H1 (cell line): ENCODE results near the gene KCTD16. TPM values are rescaled to one million over a fixed set of nuclear protein-coding genes. Genes with fewer than 3 reads are reported as not detected.

Experiments
- CTCF ChIA-PET: fragments of 300-600 bp; sonication (Branson Sonifier 250); formaldehyde crosslinking; loops from one replicate; lab custom pipeline; 2021; ENCODE audit not compliant: partially characterized antibody; lab: Charles Lee
- POLR2A ChIA-PET: fragments of 300-600 bp; sonication (Branson Sonifier 250); formaldehyde crosslinking; loops from one replicate; lab custom pipeline; 2021; ENCODE audit warnings: inconsistent platforms; ENCODE audit not compliant: partially characterized antibody; lab: Charles Lee
- DNase-seq, 2 experiments: peaks; one replicate each; pipeline versions ENCODE4 v3.0.0 to v3.0.0-alpha.2; 2010 to 2022; ENCODE audit warnings: low spot score in 2 of 2, low read depth in 1 of 2, mixed read lengths in 1 of 2
- FAIRE-seq: peaks from 2 replicates; lab custom pipeline; 2011; peaks lifted over from hg19 to GRCh38; lab: Jason Lieb, UNC
- H2AFZ ChIP-seq: 2 replicates; pipeline ENCODE4 v1.8.1; 2012; ENCODE audit warnings: low read length, inconsistent platforms
- H2AK5ac ChIP-seq: 2 replicates; pipeline ENCODE4 v1.6.1; 2013; ENCODE audit warnings: low read depth, low read length
- H2BK120ac ChIP-seq: replicated peaks from 2 replicates; pipeline ENCODE3; 2013; ENCODE audit warnings: low read depth, low read length, inconsistent platforms
- H2BK12ac ChIP-seq: 2 replicates; pipeline ENCODE4 v1.6.1; 2013; ENCODE audit warnings: low read depth, low read length
- H2BK15ac ChIP-seq: 2 replicates; pipeline ENCODE4 v1.6.1; 2013; ENCODE audit warnings: low read length
- H2BK20ac ChIP-seq: 2 replicates; pipeline ENCODE4 v1.6.1; 2013; ENCODE audit warnings: low read length
- H2BK5ac ChIP-seq: 2 replicates; pipeline ENCODE4 v1.6.1; 2013; ENCODE audit warnings: low read depth, low read length
- H3K14ac ChIP-seq: 2 replicates; pipeline ENCODE4 v1.6.1; 2013; ENCODE audit warnings: inconsistent platforms; ENCODE audit not compliant: insufficient read length
- H3K18ac ChIP-seq: 2 replicates; pipeline ENCODE4 v1.6.1; 2013; ENCODE audit warnings: low read length; ENCODE audit errors: extremely low read depth
- H3K23ac ChIP-seq: 2 replicates; pipeline ENCODE4 v1.6.1; 2013; ENCODE audit warnings: inconsistent platforms; ENCODE audit not compliant: insufficient read length
- H3K23me2 ChIP-seq: 2 replicates; pipeline ENCODE4 v1.6.1; 2013; ENCODE audit warnings: low read depth, low read length
- H3K27ac ChIP-seq: 2 replicates; pipeline ENCODE4 v1.6.1; 2011; ENCODE audit warnings: low read depth, low read length, inconsistent platforms
- H3K27me3 ChIP-seq, 4 experiments: replicated peaks in 1 of 4; 1 replicate in 1 of 4; 2 replicates in 3 of 4; pipeline versions ENCODE4 v1.6.1 to v1.8.1; 2011 to 2013; ENCODE audit warnings: low read length in 3 of 4, mild to moderate bottlenecking in 3 of 4, inconsistent platforms in 2 of 4, mixed read lengths in 2 of 4, moderate library complexity in 1 of 4; ENCODE audit not compliant: control insufficient read depth in 3 of 4, insufficient read depth in 3 of 4; ENCODE audit errors: extremely low read depth in 1 of 4
- H3K36me3 ChIP-seq, 4 experiments: 2 replicates each; pipeline versions ENCODE4 v1.6.1 to v1.8.1; 2011 to 2013; ENCODE audit warnings: mild to moderate bottlenecking in 4 of 4, low read length in 3 of 4, moderate library complexity in 2 of 4, control low read depth in 1 of 4, inconsistent platforms in 1 of 4; ENCODE audit not compliant: insufficient read depth in 4 of 4, control insufficient read depth in 2 of 4
- H3K4ac ChIP-seq: replicated peaks from 2 replicates; pipeline ENCODE3; 2013; ENCODE audit warnings: low read length, low read depth, mixed read lengths, inconsistent platforms; ENCODE audit not compliant: insufficient read length
- H3K4me1 ChIP-seq, 4 experiments: replicated peaks in 1 of 4; 1 replicate in 1 of 4; 2 replicates in 3 of 4; pipeline versions ENCODE4 v1.6.1 to v1.8.1; 2011 to 2013; ENCODE audit warnings: low read length in 3 of 4, inconsistent platforms in 2 of 4, mixed read lengths in 1 of 4; ENCODE audit not compliant: insufficient read depth in 4 of 4, control insufficient read depth in 3 of 4
- H3K4me2 ChIP-seq, 2 experiments: 2 replicates each; pipeline versions ENCODE4 v1.6.1 to v1.8.1; 2011 to 2013; ENCODE audit warnings: low read depth in 2 of 2, low read length in 2 of 2, control low read depth in 1 of 2, inconsistent platforms in 1 of 2, mild to moderate bottlenecking in 1 of 2; ENCODE audit not compliant: insufficient read depth in 1 of 2
- H3K4me3 ChIP-seq, 4 experiments: fragments of 200-600, 300-600 bp in 1 of 4; sonication (generic), shearing (Covaris generic), sonication (Bioruptor Twin) in 1 of 4; 2 replicates each; pipeline versions ENCODE4 v1.5.1 to v1.8.1; 2011 to 2016; ENCODE audit warnings: low read length in 4 of 4, low read depth in 3 of 4, control low read depth in 2 of 4, inconsistent platforms in 2 of 4, mild to moderate bottlenecking in 2 of 4, mixed read lengths in 1 of 4, moderate library complexity in 1 of 4; ENCODE audit not compliant: insufficient read depth in 2 of 4; ENCODE audit errors: extremely low read depth in 1 of 4
- H3K56ac ChIP-seq: replicated peaks from 2 replicates; pipeline ENCODE3; 2013; ENCODE audit warnings: low read depth, mild to moderate bottlenecking, mixed read lengths, low read length, inconsistent platforms; ENCODE audit not compliant: insufficient read length
- H3K79me1 ChIP-seq: 2 replicates; pipeline ENCODE4 v1.6.1; 2013; ENCODE audit warnings: low read depth, low read length, control low read depth
- H3K79me2 ChIP-seq, 2 experiments: 2 replicates each; pipeline versions ENCODE4 v1.6.1 to v1.8.1; 2012 to 2013; ENCODE audit warnings: low read length in 2 of 2, mild to moderate bottlenecking in 2 of 2, inconsistent platforms in 1 of 2; ENCODE audit not compliant: insufficient read depth in 2 of 2, control insufficient read depth in 1 of 2
- H3K9ac ChIP-seq, 4 experiments: replicated peaks in 1 of 4; 1 replicate in 1 of 4; 2 replicates in 3 of 4; pipeline versions ENCODE4 v1.6.1 to v1.8.1; 2011 to 2013; ENCODE audit warnings: low read depth in 3 of 4, low read length in 3 of 4, control low read depth in 2 of 4, mild to moderate bottlenecking in 2 of 4, moderate library complexity in 2 of 4, inconsistent platforms in 1 of 4; ENCODE audit errors: extremely low read depth in 1 of 4
- H3K9me3 ChIP-seq, 2 experiments: 2 replicates each; pipeline versions ENCODE4 v1.6.1 to v1.8.1; 2012 to 2013; ENCODE audit warnings: mild to moderate bottlenecking in 2 of 2, moderate library complexity in 2 of 2, control low read depth in 1 of 2, inconsistent platforms in 1 of 2, low read depth in 1 of 2, low read length in 1 of 2, mixed read lengths in 1 of 2; ENCODE audit not compliant: insufficient read depth in 2 of 2
- H4K20me1 ChIP-seq, 2 experiments: replicated peaks in 1 of 2; 2 replicates each; pipeline versions ENCODE3 to v1.8.1; 2011 to 2013; ENCODE audit warnings: inconsistent platforms in 2 of 2, low read length in 2 of 2, mild to moderate bottlenecking in 1 of 2; ENCODE audit not compliant: insufficient read depth in 2 of 2, control insufficient read depth in 1 of 2
- H4K5ac ChIP-seq: 2 replicates; pipeline ENCODE4 v1.6.1; 2013; ENCODE audit warnings: low read length, low read depth, mixed read lengths, inconsistent platforms; ENCODE audit not compliant: insufficient read length
- H4K8ac ChIP-seq: 2 replicates; pipeline ENCODE4 v1.8.0; 2013; ENCODE audit warnings: mild to moderate bottlenecking, moderate library complexity, low read length, inconsistent platforms; ENCODE audit not compliant: insufficient read depth; ENCODE audit errors: extremely low read depth
- H4K91ac ChIP-seq: replicated peaks from 2 replicates; pipeline ENCODE3; 2013; ENCODE audit warnings: low read length, mixed read lengths, inconsistent platforms; ENCODE audit not compliant: insufficient read length
- ATF2 ChIP-seq: IDR thresholded peaks from 2 replicates; pipeline ENCODE4 v1.6.1; 2012; ENCODE audit warnings: low read length, inconsistent platforms
- ATF3 ChIP-seq: IDR thresholded peaks from 2 replicates; pipeline ENCODE4 v1.6.1; 2011; ENCODE audit warnings: low read depth, mild to moderate bottlenecking, low read length; ENCODE audit not compliant: insufficient read depth
- CBX5 ChIP-seq: fragments of 300-800, 300-1000 bp; sonication (generic); IDR thresholded peaks from 2 replicates; pipeline ENCODE4 v1.7.1; 2016; ENCODE audit warnings: antibody characterized with exemption, low read length, low read depth
- EZH2 ChIP-seq: fragments of 200-600 bp; sonication (generic); IDR thresholded peaks from 2 replicates; pipeline ENCODE4 v1.7.1; 2012; ENCODE audit warnings: low read depth, mild to moderate bottlenecking, moderate library complexity, low read length, inconsistent platforms; ENCODE audit not compliant: severe bottlenecking
- GTF2F1 ChIP-seq: IDR thresholded peaks from 2 replicates; pipeline ENCODE4 v1.6.1; 2012; ENCODE audit warnings: low read depth, low read length, improper control_type of control experiment, borderline replicate concordance
- KDM4A ChIP-seq: IDR thresholded peaks from one replicate; pipeline ENCODE4 v1.7.1; 2012; ENCODE audit warnings: low read depth, mild to moderate bottlenecking, moderate library complexity, low read length, inconsistent platforms; ENCODE audit not compliant: severe bottlenecking
- MAFK ChIP-seq: IDR thresholded peaks from 2 replicates; pipeline ENCODE4 v1.6.1; 2012; ENCODE audit warnings: low read depth, mild to moderate bottlenecking, improper control_type of control experiment, low read length
- MAX ChIP-seq: IDR thresholded peaks from 2 replicates; pipeline ENCODE4 v1.6.1; 2012; ENCODE audit warnings: inconsistent platforms
- RFX5 ChIP-seq: IDR thresholded peaks from 2 replicates; pipeline ENCODE4 v1.6.1; 2011; ENCODE audit warnings: low read depth, low read length, improper control_type of control experiment, borderline replicate concordance
- SIRT6 ChIP-seq: IDR thresholded peaks from one replicate; pipeline ENCODE4 v1.7.1; 2012; ENCODE audit warnings: low read length, inconsistent platforms
- SP1 ChIP-seq: IDR thresholded peaks from 2 replicates; pipeline ENCODE4 v1.6.1; 2011; ENCODE audit warnings: low read depth, low read length
- TBP ChIP-seq: IDR thresholded peaks from 2 replicates; pipeline ENCODE4 v1.6.1; 2011; ENCODE audit warnings: low read depth, low read length, improper control_type of control experiment
- WGBS, 2 experiments: shearing (Covaris generic) in 1 of 2; methylation state at CpG; one replicate each; pipeline versions ENCODE4 v1.1.6 to v1.1.7; 2013 to 2015; ENCODE audit warnings: low lambda C conversion rate in 2 of 2, mixed read lengths in 2 of 2, inconsistent platforms in 1 of 2, low coverage in 1 of 2, missing lambda C conversion rate in 1 of 2; ENCODE audit not compliant: insufficient replicate concordance in 2 of 2, insufficient coverage in 1 of 2, insufficient read length in 1 of 2; ENCODE audit errors: extremely low coverage in 1 of 2, missing lambda C conversion rate in 1 of 2; 5-methylcytosine and 5-hydroxymethylcytosine counted together
- polyA plus RNA-seq, 7 experiments: library from polyadenylated mRNA; depleted of rRNA in 3 of 7; stranded (reverse) in 5 of 7; unstranded in 2 of 7; fragments of >200 nt in 5 of 7; fragments of 200-250 nt in 2 of 7; gene quantifications; 1 replicate in 5 of 7; 2 replicates in 1 of 7; 4 replicates in 1 of 7; pipeline versions ENCODE4 v1.2.1 to v1.2.3, GENCODE V29; 2011 to 2013; ENCODE audit warnings: missing spikeins in 2 of 7, mixed read lengths in 2 of 7
- total RNA-seq: library from RNA; stranded (reverse); fragmentation: NEBNext Ultra II Directional; extraction: Animal tissue kit (Norgen Biotek cat#: 25700); gene quantifications from 2 replicates; pipeline ENCODE4 v1.2.1, GENCODE V29; 2021

Gene KCTD16
- total and polyA plus RNA-seq, 2 of the 8 experiments (the other 6 are each of a cell fraction or from before 2014, with no cell fraction given), result 0.03 to 0.24 TPM

GRCh38 chr5:144405991-144406390, 235.3 kb downstream of the KCTD16 start:
- H3K4me1 ChIP-seq, result no peaks in the 10 kb centered on the region
- no peak overlapping the region for H3K18ac ChIP-seq
- no peak overlapping the region for H2BK15ac ChIP-seq
- ChIA-PET CTCF (interaction anchor here (1.0 to 1.9 kb wide), 3 partner anchors 10 to 16 kb away, joined by 4 to 7 read pairs (median 6); no protein-coding TSS in a partner anchor), POLR2A (no interaction called here)
- DNase-seq (no peak), FAIRE-seq (no peak)
- H3K9me3 ChIP-seq, result no peaks in the 10 kb centered on the region
- H3K9ac ChIP-seq, result no peak overlapping the region
- no peak overlapping the region for H3K27ac ChIP-seq
- H3K14ac ChIP-seq, result no peak overlapping the region
- no peak overlapping the region for H4K5ac ChIP-seq
- no peak overlapping the region for H3K4me3 ChIP-seq
- no peaks in the 10 kb centered on the region for H3K23me2 ChIP-seq
- no peak overlapping the region for H4K8ac ChIP-seq
- no peak overlapping the region for H2BK5ac ChIP-seq
- H3K79me1 ChIP-seq, result no peaks in the 10 kb centered on the region
- H2BK20ac ChIP-seq, result no peak overlapping the region
- H3K23ac ChIP-seq, result no peak overlapping the region
- H3K56ac ChIP-seq, result no peak overlapping the region
- no peak overlapping the region for H3K4me2 ChIP-seq
- no peaks in the 10 kb centered on the region for H3K79me2 ChIP-seq
- H3K4ac ChIP-seq, result no peak overlapping the region
- H4K91ac ChIP-seq, result no peak overlapping the region
- no peak overlapping the region for H2BK120ac ChIP-seq
- H2AK5ac ChIP-seq, result no peak overlapping the region
- H3K27me3 ChIP-seq, result no peaks in the 10 kb centered on the region; a peak in 1 of 7 replicates
- WGBS, 2 experiments, result 85% methylated on average over 3 of the region's 3 CpGs; no CpG with 5 or more reads in 1 of the 2 experiments
- H2AFZ ChIP-seq, result no peak overlapping the region
- no peak overlapping the region for H2BK12ac ChIP-seq
- H4K20me1 ChIP-seq, result no peaks in the 10 kb centered on the region
- H3K36me3 ChIP-seq, result no peaks in the 10 kb centered on the region
- TF ChIP-seq EZH2, result no peak
- TF ChIP-seq MAX, result no peak
- TF ChIP-seq ATF2, result no peak
- TF ChIP-seq TBP, result no peak
- no peak for TF ChIP-seq CBX5
- no peak for TF ChIP-seq SP1
- no peak for TF ChIP-seq KDM4A
- TF ChIP-seq GTF2F1, result no peak
- no peak for TF ChIP-seq ATF3
- no peak for TF ChIP-seq MAFK
- no peak for TF ChIP-seq SIRT6
- no peak for TF ChIP-seq RFX5
